PC-9 (cell line): ENCODE measurements around the gene AKR7A3.

Experiments used
- EZH2 ChIP-seq: fragments of 200-600 bp; sonication (generic); IDR thresholded peaks from 2 replicates; pipeline ENCODE4 v1.8.0; 2017; ENCODE audit warnings: antibody characterized with exemption, low read depth
- TF ChIP-seq, protein P1 (sequence below): fragments of 200-600 bp; sonication (generic); conservative IDR thresholded peaks from 2 replicates; pipeline ENCODE4 v1.6.1; 2017; ENCODE audit warnings: mixed run types, antibody characterized with exemption, mild to moderate bottlenecking, moderate library complexity

- no peak for TF ChIP-seq EZH2
- TF ChIP-seq, protein P1, sequence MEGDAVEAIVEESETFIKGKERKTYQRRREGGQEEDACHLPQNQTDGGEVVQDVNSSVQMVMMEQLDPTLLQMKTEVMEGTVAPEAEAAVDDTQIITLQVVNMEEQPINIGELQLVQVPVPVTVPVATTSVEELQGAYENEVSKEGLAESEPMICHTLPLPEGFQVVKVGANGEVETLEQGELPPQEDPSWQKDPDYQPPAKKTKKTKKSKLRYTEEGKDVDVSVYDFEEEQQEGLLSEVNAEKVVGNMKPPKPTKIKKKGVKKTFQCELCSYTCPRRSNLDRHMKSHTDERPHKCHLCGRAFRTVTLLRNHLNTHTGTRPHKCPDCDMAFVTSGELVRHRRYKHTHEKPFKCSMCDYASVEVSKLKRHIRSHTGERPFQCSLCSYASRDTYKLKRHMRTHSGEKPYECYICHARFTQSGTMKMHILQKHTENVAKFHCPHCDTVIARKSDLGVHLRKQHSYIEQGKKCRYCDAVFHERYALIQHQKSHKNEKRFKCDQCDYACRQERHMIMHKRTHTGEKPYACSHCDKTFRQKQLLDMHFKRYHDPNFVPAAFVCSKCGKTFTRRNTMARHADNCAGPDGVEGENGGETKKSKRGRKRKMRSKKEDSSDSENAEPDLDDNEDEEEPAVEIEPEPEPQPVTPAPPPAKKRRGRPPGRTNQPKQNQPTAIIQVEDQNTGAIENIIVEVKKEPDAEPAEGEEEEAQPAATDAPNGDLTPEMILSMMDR: no peak
Measured at GRCh38 chr1:19321071-19321470, 32.5 kb upstream of the AKR7A3 start.
